OCI-LY7 (cell line): Measurements from ENCODE around the gene ZNF143. TPM values are rescaled to one million over a fixed set of nuclear protein-coding genes. Genes with fewer than 3 reads are reported as not detected.
"Not testable (repeated sequence)": the region's sequence is repeated elsewhere in the genome, so short reads cannot be mapped to it uniquely, and the experiment has no call there.

ENCODE experiments used
- BruUV-seq: library from RNA; stranded (reverse); fragments of 400-500 nt; replicated peaks from 2 replicates; lab custom pipeline; 2021; lab: Mats Ljungman, UMichigan
- CTCF ChIA-PET: fragments of 300-600 bp; sonication (Branson Sonifier 250); formaldehyde crosslinking; loops from one replicate; lab custom pipeline; 2022; ENCODE audit warnings: antibody characterized with exemption; ENCODE audit not compliant: unreplicated experiment; lab: Charles Lee
- POLR2A ChIA-PET: fragments of 300-600 bp; sonication (Branson Sonifier 250); formaldehyde crosslinking; loops from one replicate; lab custom pipeline; 2022; ENCODE audit warnings: antibody characterized with exemption; lab: Charles Lee
- DNase-seq: peaks from one replicate; pipeline ENCODE4 v3.0.0-alpha.2; 2015; ENCODE audit warnings: low spot score
- H2AFZ ChIP-seq: fragments of 200-600 bp; sonication (generic), shearing (Covaris generic); 2 replicates; pipeline ENCODE4 v1.6.1; 2014; ENCODE audit warnings: mild to moderate bottlenecking, antibody characterized with exemption, low read length, moderate library complexity
- H3K27ac ChIP-seq: fragments of 200-600 bp; sonication (generic); 2 replicates; pipeline ENCODE4 v1.5.1; 2014; ENCODE audit warnings: mixed run types, low read depth, mild to moderate bottlenecking, moderate library complexity, low read length, inconsistent platforms; ENCODE audit not compliant: poor library complexity, severe bottlenecking
- H3K36me3 ChIP-seq: fragments of 200-600 bp; sonication (generic); 2 replicates; pipeline ENCODE4 v1.6.1; 2014; ENCODE audit warnings: mild to moderate bottlenecking, antibody characterized with exemption, low read length, moderate library complexity, mixed read lengths; ENCODE audit not compliant: insufficient read depth
- H3K4me1 ChIP-seq: fragments of 200-600 bp; sonication (generic); 2 replicates; pipeline ENCODE4 v1.5.1; 2014; ENCODE audit warnings: mild to moderate bottlenecking, low read length; ENCODE audit not compliant: insufficient read depth, poor library complexity, severe bottlenecking
- H3K4me2 ChIP-seq: fragments of 200-600 bp; sonication (generic); 2 replicates; pipeline ENCODE4 v1.6.1; 2014; ENCODE audit warnings: mild to moderate bottlenecking, low read length
- H3K4me3 ChIP-seq: fragments of 200-600 bp; sonication (generic); 2 replicates; pipeline ENCODE4 v1.5.1; 2014; ENCODE audit warnings: mild to moderate bottlenecking, low read depth, low read length; ENCODE audit not compliant: poor library complexity, severe bottlenecking
- H3K79me2 ChIP-seq: fragments of 200-600 bp; sonication (generic); 2 replicates; pipeline ENCODE4 v1.6.1; 2016; ENCODE audit warnings: low read depth, mild to moderate bottlenecking, low read length, moderate library complexity, mixed read lengths; ENCODE audit not compliant: insufficient read depth
- H3K9me2 ChIP-seq: fragments of 200-600 bp; sonication (generic); 2 replicates; pipeline ENCODE4 v1.6.1; 2016; ENCODE audit warnings: mild to moderate bottlenecking, low read length, mixed read lengths; ENCODE audit not compliant: insufficient read depth
- H3K9me3 ChIP-seq: fragments of 200-600 bp; sonication (generic); 2 replicates; pipeline ENCODE4 v1.6.1; 2014; ENCODE audit warnings: mild to moderate bottlenecking, mixed run types, low read length, mixed read lengths
- H4K20me1 ChIP-seq: fragments of 200-600 bp; sonication (generic); 2 replicates; pipeline ENCODE4 v1.6.1; 2014; ENCODE audit warnings: mild to moderate bottlenecking, antibody characterized with exemption, low read length, moderate library complexity, mixed read lengths; ENCODE audit not compliant: insufficient read depth
- EZH2phosphoT487 ChIP-seq: fragments of 200-600 bp; sonication (generic); IDR thresholded peaks from 2 replicates; pipeline ENCODE4 v1.6.1; 2018; ENCODE audit warnings: low read depth, borderline replicate concordance, mild to moderate bottlenecking, mixed run types, antibody characterized with exemption, low read length, moderate library complexity, mixed read lengths
- intact Hi-C: fragments of 100-400 bp; cut with micrococcal nuclease; formaldehyde crosslinking; loops from one replicate; pipeline ENCODE4 v1.10.0; 2022; ENCODE audit not compliant: unreplicated experiment
- total RNA-seq, 2 experiments: library from RNA; depleted of rRNA in 1 of 2; stranded (reverse); fragments of >200 nt in 1 of 2; shearing (Covaris generic) in 1 of 2; gene quantifications; 2 replicates each; pipeline ENCODE4 v1.2.3, GENCODE V29; 2014 to 2022
- TF ChIP-seq, protein P1 (sequence below): fragments of 200-600 bp; sonication (generic); conservative IDR thresholded peaks from 2 replicates; pipeline ENCODE4 v1.5.1; 2014; ENCODE audit warnings: mild to moderate bottlenecking, antibody characterized with exemption, low read length, moderate library complexity, mixed read lengths

Gene ZNF143
- total RNA-seq, 2 experiments from 2014 or later, result 25.0 to 28.4 TPM

DNA sequence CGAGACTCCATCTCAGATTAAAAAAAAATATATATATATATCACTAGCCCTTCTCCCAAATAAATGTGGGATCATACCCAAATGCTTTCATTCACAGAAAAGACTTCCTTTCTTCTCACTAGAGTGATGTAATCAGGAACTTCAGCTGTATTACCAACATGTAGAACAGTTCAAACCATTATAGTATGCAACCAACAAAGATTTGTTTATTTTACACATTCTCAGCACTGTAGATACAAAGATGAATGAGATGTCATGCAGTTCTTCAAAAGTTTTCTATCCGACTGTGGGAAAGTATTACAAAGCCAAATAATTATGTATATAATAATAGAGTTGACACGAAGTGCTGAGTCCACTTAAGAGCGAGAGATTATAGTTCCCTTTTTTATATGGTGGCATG lies 22.2 kb upstream of the ZNF143 start:
- intact Hi-C loops, result no loop called here
- no peaks in the 10 kb centered on the region for H3K9me2 ChIP-seq
- no peak overlapping the region for H3K4me2 ChIP-seq
- CTCF ChIA-PET, result no interaction called here
- H3K27ac ChIP-seq, result no peak overlapping the region
- POLR2A ChIA-PET, result interaction anchor here (0.6 kb wide), 1 partner anchor 34 kb away, joined by 3 read pairs; no protein-coding TSS in a partner anchor
- BruUV-seq, result no TSS peak
- H3K4me1 ChIP-seq, result no peaks in the 10 kb centered on the region
- TF ChIP-seq, protein P1, sequence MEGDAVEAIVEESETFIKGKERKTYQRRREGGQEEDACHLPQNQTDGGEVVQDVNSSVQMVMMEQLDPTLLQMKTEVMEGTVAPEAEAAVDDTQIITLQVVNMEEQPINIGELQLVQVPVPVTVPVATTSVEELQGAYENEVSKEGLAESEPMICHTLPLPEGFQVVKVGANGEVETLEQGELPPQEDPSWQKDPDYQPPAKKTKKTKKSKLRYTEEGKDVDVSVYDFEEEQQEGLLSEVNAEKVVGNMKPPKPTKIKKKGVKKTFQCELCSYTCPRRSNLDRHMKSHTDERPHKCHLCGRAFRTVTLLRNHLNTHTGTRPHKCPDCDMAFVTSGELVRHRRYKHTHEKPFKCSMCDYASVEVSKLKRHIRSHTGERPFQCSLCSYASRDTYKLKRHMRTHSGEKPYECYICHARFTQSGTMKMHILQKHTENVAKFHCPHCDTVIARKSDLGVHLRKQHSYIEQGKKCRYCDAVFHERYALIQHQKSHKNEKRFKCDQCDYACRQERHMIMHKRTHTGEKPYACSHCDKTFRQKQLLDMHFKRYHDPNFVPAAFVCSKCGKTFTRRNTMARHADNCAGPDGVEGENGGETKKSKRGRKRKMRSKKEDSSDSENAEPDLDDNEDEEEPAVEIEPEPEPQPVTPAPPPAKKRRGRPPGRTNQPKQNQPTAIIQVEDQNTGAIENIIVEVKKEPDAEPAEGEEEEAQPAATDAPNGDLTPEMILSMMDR, result no peak
- no peak for TF ChIP-seq EZH2phosphoT487
- H3K79me2 ChIP-seq, result no peaks in the 10 kb centered on the region; the same call in 1 of the 2 replicates
- peaks cover 5% of the 10 kb centered on the region; the same call in 1 of the 2 replicates for H4K20me1 ChIP-seq
- peaks cover 97% of the 10 kb centered on the region for H3K36me3 ChIP-seq
- DNase-seq, result no peak
- no peak overlapping the region for H2AFZ ChIP-seq
- no peak overlapping the region for H3K4me3 ChIP-seq
- no peaks in the 10 kb centered on the region for H3K9me3 ChIP-seq

DNA sequence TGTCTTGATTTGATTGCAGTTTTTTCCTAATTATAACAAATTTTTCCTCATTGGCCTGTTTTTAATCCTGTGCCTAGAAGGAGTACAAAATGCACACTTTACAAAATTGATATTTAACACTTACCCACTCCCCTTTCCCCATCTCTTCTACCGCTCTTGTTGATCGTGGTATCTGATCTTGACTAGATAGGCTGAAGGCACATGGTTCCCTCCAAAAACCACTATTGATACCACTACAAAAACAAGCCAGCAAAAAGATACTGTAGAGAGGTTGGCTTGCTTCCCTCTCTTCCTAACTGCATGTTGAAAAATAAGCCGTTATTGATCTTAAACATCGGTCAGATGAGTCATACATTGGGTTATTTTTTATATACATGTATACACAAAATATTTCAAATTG lies 14.6 kb upstream of the ZNF143 start:
- peaks cover 97% of the 10 kb centered on the region for H3K36me3 ChIP-seq
- no TSS peak for BruUV-seq
- ChIA-PET CTCF (no interaction called here), POLR2A (no interaction called here)
- H2AFZ ChIP-seq, result no peak overlapping the region
- H3K4me3 ChIP-seq, result no peak overlapping the region
- no peak overlapping the region for H3K27ac ChIP-seq
- no peaks in the 10 kb centered on the region for H3K9me2 ChIP-seq
- no peak for TF ChIP-seq EZH2phosphoT487
- TF ChIP-seq, protein P1, result no peak
- H3K4me2 ChIP-seq, result no peak overlapping the region
- H3K4me1 ChIP-seq, result no peaks in the 10 kb centered on the region
- DNase-seq, result no peak
- H3K79me2 ChIP-seq, result no peaks in the 10 kb centered on the region; the same call in 1 of the 2 replicates
- no peaks in the 10 kb centered on the region for H4K20me1 ChIP-seq
- H3K9me3 ChIP-seq, result peaks cover 3% of the 10 kb centered on the region; the same call in 1 of the 2 replicates
- intact Hi-C loops, result no loop called here

DNA sequence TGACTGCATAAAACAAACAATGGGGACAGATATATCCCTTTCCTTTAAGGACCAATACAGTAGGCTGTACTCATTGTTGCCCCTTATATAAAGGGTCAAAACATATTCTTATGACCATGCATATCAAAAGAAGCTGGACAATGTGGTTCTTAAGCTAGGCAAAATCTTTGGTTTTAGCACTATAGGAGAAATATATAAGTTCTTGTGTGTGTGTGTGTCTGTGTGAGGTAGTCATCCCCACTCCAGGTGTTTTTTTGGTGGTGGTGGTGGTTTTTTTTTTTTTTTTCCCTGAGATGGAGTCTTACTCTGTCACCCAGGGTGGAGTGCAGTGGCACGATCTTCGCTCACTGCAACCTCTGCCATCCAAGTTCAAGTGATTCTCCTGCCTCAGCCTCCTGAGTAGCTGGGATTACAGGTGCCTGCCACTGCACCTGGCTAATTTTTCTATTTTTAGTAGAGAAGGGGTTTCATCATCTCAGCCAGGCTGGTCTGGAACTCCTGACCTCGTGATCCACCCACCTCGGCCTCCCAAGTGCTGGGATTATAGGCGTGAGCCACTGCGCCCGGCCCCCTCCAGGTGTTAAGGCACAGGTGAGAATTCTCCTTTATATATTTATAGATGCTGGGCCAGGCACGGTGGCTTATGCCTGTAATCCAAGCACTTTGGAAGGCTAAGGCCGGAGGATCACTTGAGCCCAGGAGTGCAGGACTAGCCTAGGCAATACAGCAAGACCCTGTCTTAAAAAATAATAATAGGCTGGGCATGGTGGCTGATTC lies 12.0 kb upstream of the ZNF143 start:
- Histone ChIP-seq H3K9me2 (no peaks in the 10 kb centered on the region), H3K4me3 (no peak overlapping the region), H3K27ac (no peak overlapping the region), H4K20me1 (no peaks in the 10 kb centered on the region), H3K36me3 (peaks cover 76% of the 10 kb centered on the region), H3K4me2 (no peak overlapping the region), H3K9me3 (peaks cover 7% of the 10 kb centered on the region; the same call in 1 of the 2 replicates), H2AFZ (no peak overlapping the region), H3K79me2 (no peaks in the 10 kb centered on the region), H3K4me1 (no peaks in the 10 kb centered on the region)
- TF ChIP-seq, protein P1, result no peak
- TF ChIP-seq EZH2phosphoT487, result no peak
- BruUV-seq, result no TSS peak
- ChIA-PET CTCF (no interaction called here), POLR2A (interaction anchor here (0.7 to 1.5 kb wide), 4 partner anchors 8 to 155 kb away, joined by 3 to 4 read pairs (median 4); no protein-coding TSS in a partner anchor)
- DNase-seq, result no peak
- intact Hi-C loops, result no loop called here

DNA sequence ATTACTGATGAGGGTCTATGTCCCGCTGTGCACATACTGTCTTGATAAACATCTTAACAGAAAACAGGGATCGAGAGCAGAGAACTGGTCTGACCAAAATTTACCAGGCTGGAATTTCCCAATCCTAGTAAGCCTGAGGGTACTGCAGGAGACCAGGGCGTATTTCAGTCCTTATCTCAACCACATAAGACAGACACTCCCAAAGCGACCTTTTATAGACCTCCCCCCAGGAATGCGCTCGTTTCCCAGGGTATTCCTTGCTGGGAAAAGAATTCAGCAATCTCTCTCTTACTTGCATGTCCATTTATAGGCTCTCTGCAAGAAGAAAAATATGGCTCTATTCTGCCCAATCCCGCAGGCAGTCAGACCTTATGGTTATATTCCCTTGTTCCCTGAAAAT lies 8.8 kb upstream of the ZNF143 start:
- BruUV-seq, H3K9me2 ChIP-seq, H3K9me3 ChIP-seq, POLR2A ChIA-PET, intact Hi-C loops, H3K4me3 ChIP-seq, H2AFZ ChIP-seq, H4K20me1 ChIP-seq, H3K4me2 ChIP-seq, DNase-seq, CTCF ChIA-PET, H3K27ac ChIP-seq, H3K4me1 ChIP-seq, H3K79me2 ChIP-seq: not testable (repeated sequence)
- H3K36me3 ChIP-seq, result peaks cover 45% of the 10 kb centered on the region
